OCI-LY3 (cell line): ENCODE data around the gene NRXN2.

Experiments
- H2AFZ ChIP-seq: fragments of 200-600, 300-600 bp; shearing (Covaris generic); 2 replicates; pipeline ENCODE4 v1.6.0; 2014; ENCODE audit warnings: antibody characterized with exemption, low read depth, low read length
- H3K27ac ChIP-seq: fragments of 200-600, 300-600 bp; sonication (generic); 2 replicates; pipeline ENCODE4 v1.5.1; 2014; ENCODE audit warnings: mild to moderate bottlenecking, low read length, moderate library complexity, mixed read lengths
- H3K27me3 ChIP-seq: fragments of 200-600, 300-600 bp; sonication (generic); 2 replicates; pipeline ENCODE4 v1.6.1; 2014; ENCODE audit warnings: low read depth, low read length, mixed read lengths
- H3K36me3 ChIP-seq: fragments of 200-600, 300-600 bp; sonication (generic); replicated peaks from 2 replicates; pipeline ENCODE3; 2014; ENCODE audit warnings: low read depth, low read length, mixed read lengths
- H3K4me1 ChIP-seq: fragments of 300-600, 200-600 bp; sonication (generic); 2 replicates; pipeline ENCODE4 v1.6.1; 2014; ENCODE audit warnings: low read length, mixed read lengths
- H3K4me2 ChIP-seq: fragments of 200-600, 300-600 bp; sonication (generic); 2 replicates; pipeline ENCODE4 v1.6.1; 2014; ENCODE audit warnings: low read length, mixed read lengths
- H3K4me3 ChIP-seq: fragments of 300-600, 200-600 bp; sonication (generic); 2 replicates; pipeline ENCODE4 v1.5.1; 2014; ENCODE audit warnings: antibody characterized with exemption, mild to moderate bottlenecking, low read length, moderate library complexity
- H3K79me2 ChIP-seq: fragments of 300-600, 200-600 bp; shearing (Covaris generic); 2 replicates; pipeline ENCODE4 v1.6.1; 2014; ENCODE audit warnings: mild to moderate bottlenecking, low read length, mixed read lengths
- H3K9ac ChIP-seq: fragments of 300-600, 200-600 bp; shearing (Covaris generic); 2 replicates; pipeline ENCODE4 v1.6.0; 2014; ENCODE audit warnings: mild to moderate bottlenecking, low read length, moderate library complexity
- H3K9me3 ChIP-seq: fragments of 200-600, 300-600 bp; shearing (Covaris generic); 2 replicates; pipeline ENCODE4 v1.6.1; 2014; ENCODE audit warnings: low read length, mixed read lengths; ENCODE audit not compliant: insufficient read depth
- H4K20me1 ChIP-seq: fragments of 200-600, 300-600 bp; sonication (generic); 2 replicates; pipeline ENCODE4 v1.6.1; 2016; ENCODE audit warnings: low read length, mixed read lengths; ENCODE audit not compliant: insufficient read depth
- EZH2phosphoT487 ChIP-seq: fragments of 200-600 bp; shearing (Covaris generic); IDR thresholded peaks from 2 replicates; pipeline ENCODE4 v1.6.1; 2018; ENCODE audit warnings: antibody characterized with exemption, mixed run types, low read depth
- TF ChIP-seq, protein P1 (sequence below): fragments of 200-600, 300-600 bp; sonication (generic); IDR thresholded peaks from 2 replicates; pipeline ENCODE4 v1.5.1; 2014; ENCODE audit warnings: antibody characterized with exemption, low read length, low read depth

Gene NRXN2

GRCh38 chr11:64616817-64617216, 106.2 kb downstream of the NRXN2 start:
- Histone ChIP-seq H3K9ac (no peak overlapping the region), H3K79me2 (no peaks in the 10 kb centered on the region), H3K36me3 (no peaks in the 10 kb centered on the region), H3K27me3 (no peaks in the 10 kb centered on the region), H4K20me1 (0 out of 2 replicates have a peak, but pooled peaks cover 3% of the 10 kb centered on the region), H2AFZ (no peak overlapping the region), H3K27ac (no peak overlapping the region), H3K9me3 (no peaks in the 10 kb centered on the region), H3K4me3 (no peak overlapping the region), H3K4me2 (no peak overlapping the region), H3K4me1 (no peaks in the 10 kb centered on the region)
- TF ChIP-seq, protein P1, sequence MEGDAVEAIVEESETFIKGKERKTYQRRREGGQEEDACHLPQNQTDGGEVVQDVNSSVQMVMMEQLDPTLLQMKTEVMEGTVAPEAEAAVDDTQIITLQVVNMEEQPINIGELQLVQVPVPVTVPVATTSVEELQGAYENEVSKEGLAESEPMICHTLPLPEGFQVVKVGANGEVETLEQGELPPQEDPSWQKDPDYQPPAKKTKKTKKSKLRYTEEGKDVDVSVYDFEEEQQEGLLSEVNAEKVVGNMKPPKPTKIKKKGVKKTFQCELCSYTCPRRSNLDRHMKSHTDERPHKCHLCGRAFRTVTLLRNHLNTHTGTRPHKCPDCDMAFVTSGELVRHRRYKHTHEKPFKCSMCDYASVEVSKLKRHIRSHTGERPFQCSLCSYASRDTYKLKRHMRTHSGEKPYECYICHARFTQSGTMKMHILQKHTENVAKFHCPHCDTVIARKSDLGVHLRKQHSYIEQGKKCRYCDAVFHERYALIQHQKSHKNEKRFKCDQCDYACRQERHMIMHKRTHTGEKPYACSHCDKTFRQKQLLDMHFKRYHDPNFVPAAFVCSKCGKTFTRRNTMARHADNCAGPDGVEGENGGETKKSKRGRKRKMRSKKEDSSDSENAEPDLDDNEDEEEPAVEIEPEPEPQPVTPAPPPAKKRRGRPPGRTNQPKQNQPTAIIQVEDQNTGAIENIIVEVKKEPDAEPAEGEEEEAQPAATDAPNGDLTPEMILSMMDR = no peak
- no peak for TF ChIP-seq EZH2phosphoT487

DNA sequence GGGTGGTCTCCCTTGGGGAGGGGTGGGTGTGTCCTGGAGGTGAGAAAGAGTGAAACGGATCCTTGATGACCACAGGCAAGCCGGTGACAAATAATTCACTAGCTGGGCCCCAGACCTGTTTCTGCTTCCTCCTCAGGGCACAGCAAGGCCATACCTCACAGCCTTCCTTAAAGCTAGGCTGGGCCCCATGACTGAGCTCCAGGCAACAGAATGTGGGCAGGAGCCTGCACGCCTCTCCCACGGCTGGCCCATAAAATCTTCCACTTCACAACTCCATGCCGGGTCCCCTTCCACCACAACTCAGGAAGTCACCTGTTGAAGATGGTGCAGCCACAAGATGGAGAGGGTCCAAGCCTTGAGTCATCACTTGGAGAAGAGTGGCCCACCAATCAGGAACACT, 108.1 kb downstream of the NRXN2 start:
- Histone ChIP-seq H3K9ac (no peak overlapping the region), H3K27ac (no peak overlapping the region), H4K20me1 (0 out of 2 replicates have a peak, but pooled peaks cover 3% of the 10 kb centered on the region)

DNA sequence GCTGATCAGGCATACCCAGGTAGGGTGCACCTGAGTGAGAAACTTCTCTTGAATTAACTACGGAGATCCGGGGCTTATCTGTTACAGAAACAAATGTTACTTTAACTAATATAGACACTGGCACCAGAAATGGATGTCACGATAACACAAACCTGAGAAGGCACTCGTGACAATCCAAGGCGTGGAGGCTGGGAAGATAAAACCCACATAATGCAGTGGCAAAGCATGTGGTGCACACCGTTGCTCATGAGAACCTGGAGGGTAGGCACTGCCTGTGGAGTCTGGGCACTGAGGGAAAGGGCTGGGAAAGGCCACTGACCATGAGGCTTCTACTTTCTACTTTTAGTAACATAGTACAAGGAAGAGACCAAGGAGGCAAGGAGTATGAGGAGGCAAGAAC, 109.3 kb downstream of the NRXN2 start:
- H3K36me3 ChIP-seq = no peaks in the 10 kb centered on the region
- H3K9ac ChIP-seq = no peak overlapping the region
- H2AFZ ChIP-seq = no peak overlapping the region
- TF ChIP-seq EZH2phosphoT487 = no peak
- TF ChIP-seq, protein P1 = no peak
- no peak overlapping the region for H3K4me3 ChIP-seq
- no peak overlapping the region for H3K27ac ChIP-seq
- no peak overlapping the region for H3K4me2 ChIP-seq
- 0 out of 2 replicates have a peak, but pooled peaks cover 3% of the 10 kb centered on the region for H4K20me1 ChIP-seq
- H3K27me3 ChIP-seq = no peaks in the 10 kb centered on the region
- H3K79me2 ChIP-seq = no peaks in the 10 kb centered on the region
- no peaks in the 10 kb centered on the region for H3K4me1 ChIP-seq
- H3K9me3 ChIP-seq = no peaks in the 10 kb centered on the region

More for the DNA sequence above, 108.1 kb downstream of the NRXN2 start:
- H3K36me3 ChIP-seq = no peaks in the 10 kb centered on the region
- H2AFZ ChIP-seq = no peak overlapping the region
- TF ChIP-seq, protein P1 = no peak
- TF ChIP-seq EZH2phosphoT487 = no peak
- no peaks in the 10 kb centered on the region for H3K79me2 ChIP-seq
- no peaks in the 10 kb centered on the region for H3K4me1 ChIP-seq
- H3K9me3 ChIP-seq = no peaks in the 10 kb centered on the region
- no peak overlapping the region for H3K4me2 ChIP-seq
- H3K27me3 ChIP-seq = no peaks in the 10 kb centered on the region
- H3K4me3 ChIP-seq = no peak overlapping the region

DNA sequence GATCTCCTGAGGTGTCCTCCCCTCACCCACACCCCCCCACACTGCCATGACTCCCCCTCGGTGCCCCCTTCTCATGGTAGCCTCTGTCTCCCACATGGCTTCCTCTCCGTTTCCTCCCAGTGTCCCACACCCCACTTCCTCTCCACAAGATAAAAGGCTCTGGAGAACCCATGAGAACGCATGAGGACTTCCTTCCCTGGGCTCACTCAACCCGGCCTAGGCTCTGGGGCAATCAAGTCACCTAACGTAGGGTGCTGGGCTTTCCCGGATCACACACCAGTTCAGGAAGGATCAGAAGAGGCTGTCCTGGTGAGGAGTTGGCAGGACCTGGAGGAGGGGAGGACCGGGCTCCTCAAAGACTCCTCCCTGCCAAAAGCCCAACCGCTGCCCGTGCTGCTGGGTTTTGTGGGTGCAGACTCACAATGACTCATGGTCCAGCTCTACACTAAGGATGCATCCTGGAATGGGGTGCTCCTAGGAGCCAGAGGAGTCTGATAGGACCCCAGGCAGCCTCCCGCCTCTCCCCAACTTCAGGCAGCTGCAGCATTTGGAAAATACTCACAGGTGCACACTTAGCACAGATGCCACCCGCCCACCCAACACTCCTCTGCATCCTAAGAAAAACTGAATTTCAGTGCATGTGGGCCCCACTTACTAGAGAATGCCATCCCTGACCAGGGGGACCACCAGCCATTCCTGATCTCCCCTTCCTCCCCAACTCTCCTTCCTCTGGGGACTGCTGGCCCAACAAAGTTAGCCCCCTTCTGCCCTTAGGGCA, 110.9 kb downstream of the NRXN2 start:
- no peaks in the 10 kb centered on the region for H3K4me1 ChIP-seq
- H3K4me3 ChIP-seq = no peak overlapping the region
- H3K36me3 ChIP-seq = no peaks in the 10 kb centered on the region
- no peaks in the 10 kb centered on the region for H3K27me3 ChIP-seq
- H2AFZ ChIP-seq = no peak overlapping the region
- no peaks in the 10 kb centered on the region for H3K9me3 ChIP-seq
- no peak overlapping the region for H3K9ac ChIP-seq
- H3K79me2 ChIP-seq = no peaks in the 10 kb centered on the region
- H3K4me2 ChIP-seq = no peak overlapping the region
- 0 out of 2 replicates have a peak, but pooled peaks cover 3% of the 10 kb centered on the region for H4K20me1 ChIP-seq
- H3K27ac ChIP-seq = no peak overlapping the region
- TF ChIP-seq, protein P1 = no peak
- no peak for TF ChIP-seq EZH2phosphoT487
